H1 (cell line): Measurements from ENCODE around the gene RASAL1. TPM values are rescaled to one million over a fixed set of nuclear protein-coding genes. Genes with fewer than 3 reads are reported as not detected.

Experiments used
- CTCF ChIA-PET: fragments of 300-600 bp; sonication (Branson Sonifier 250); formaldehyde crosslinking; loops from one replicate; lab custom pipeline; 2021; ENCODE audit not compliant: partially characterized antibody; lab: Charles Lee
- POLR2A ChIA-PET: fragments of 300-600 bp; sonication (Branson Sonifier 250); formaldehyde crosslinking; loops from one replicate; lab custom pipeline; 2021; ENCODE audit warnings: inconsistent platforms; ENCODE audit not compliant: partially characterized antibody; lab: Charles Lee
- DNase-seq, 2 experiments: peaks; one replicate each; pipeline versions ENCODE4 v3.0.0 to v3.0.0-alpha.2; 2010 to 2022; ENCODE audit warnings: low spot score in 2 of 2, low read depth in 1 of 2, mixed read lengths in 1 of 2
- FAIRE-seq: peaks from 2 replicates; lab custom pipeline; 2011; peaks lifted over from hg19 to GRCh38; lab: Jason Lieb, UNC
- H2AFZ ChIP-seq: 2 replicates; pipeline ENCODE4 v1.8.1; 2012; ENCODE audit warnings: low read length, inconsistent platforms
- H2AK5ac ChIP-seq: 2 replicates; pipeline ENCODE4 v1.6.1; 2013; ENCODE audit warnings: low read depth, low read length
- H2BK120ac ChIP-seq: replicated peaks from 2 replicates; pipeline ENCODE3; 2013; ENCODE audit warnings: low read depth, low read length, inconsistent platforms
- H2BK12ac ChIP-seq: 2 replicates; pipeline ENCODE4 v1.6.1; 2013; ENCODE audit warnings: low read depth, low read length
- H2BK15ac ChIP-seq: 2 replicates; pipeline ENCODE4 v1.6.1; 2013; ENCODE audit warnings: low read length
- H2BK20ac ChIP-seq: 2 replicates; pipeline ENCODE4 v1.6.1; 2013; ENCODE audit warnings: low read length
- H2BK5ac ChIP-seq: 2 replicates; pipeline ENCODE4 v1.6.1; 2013; ENCODE audit warnings: low read depth, low read length
- H3K14ac ChIP-seq: 2 replicates; pipeline ENCODE4 v1.6.1; 2013; ENCODE audit warnings: inconsistent platforms; ENCODE audit not compliant: insufficient read length
- H3K18ac ChIP-seq: 2 replicates; pipeline ENCODE4 v1.6.1; 2013; ENCODE audit warnings: low read length; ENCODE audit errors: extremely low read depth
- H3K23ac ChIP-seq: 2 replicates; pipeline ENCODE4 v1.6.1; 2013; ENCODE audit warnings: inconsistent platforms; ENCODE audit not compliant: insufficient read length
- H3K23me2 ChIP-seq: 2 replicates; pipeline ENCODE4 v1.6.1; 2013; ENCODE audit warnings: low read depth, low read length
- H3K27ac ChIP-seq: 2 replicates; pipeline ENCODE4 v1.6.1; 2011; ENCODE audit warnings: low read depth, low read length, inconsistent platforms
- H3K27me3 ChIP-seq, 4 experiments: replicated peaks in 1 of 4; 1 replicate in 1 of 4; 2 replicates in 3 of 4; pipeline versions ENCODE4 v1.6.1 to v1.8.1; 2011 to 2013; ENCODE audit warnings: low read length in 3 of 4, mild to moderate bottlenecking in 3 of 4, inconsistent platforms in 2 of 4, mixed read lengths in 2 of 4, moderate library complexity in 1 of 4; ENCODE audit not compliant: control insufficient read depth in 3 of 4, insufficient read depth in 3 of 4; ENCODE audit errors: extremely low read depth in 1 of 4
- H3K36me3 ChIP-seq, 4 experiments: 2 replicates each; pipeline versions ENCODE4 v1.6.1 to v1.8.1; 2011 to 2013; ENCODE audit warnings: mild to moderate bottlenecking in 4 of 4, low read length in 3 of 4, moderate library complexity in 2 of 4, control low read depth in 1 of 4, inconsistent platforms in 1 of 4; ENCODE audit not compliant: insufficient read depth in 4 of 4, control insufficient read depth in 2 of 4
- H3K4ac ChIP-seq: replicated peaks from 2 replicates; pipeline ENCODE3; 2013; ENCODE audit warnings: low read length, low read depth, mixed read lengths, inconsistent platforms; ENCODE audit not compliant: insufficient read length
- H3K4me1 ChIP-seq, 4 experiments: replicated peaks in 1 of 4; 1 replicate in 1 of 4; 2 replicates in 3 of 4; pipeline versions ENCODE4 v1.6.1 to v1.8.1; 2011 to 2013; ENCODE audit warnings: low read length in 3 of 4, inconsistent platforms in 2 of 4, mixed read lengths in 1 of 4; ENCODE audit not compliant: insufficient read depth in 4 of 4, control insufficient read depth in 3 of 4
- H3K4me2 ChIP-seq, 2 experiments: 2 replicates each; pipeline versions ENCODE4 v1.6.1 to v1.8.1; 2011 to 2013; ENCODE audit warnings: low read depth in 2 of 2, low read length in 2 of 2, control low read depth in 1 of 2, inconsistent platforms in 1 of 2, mild to moderate bottlenecking in 1 of 2; ENCODE audit not compliant: insufficient read depth in 1 of 2
- H3K4me3 ChIP-seq, 4 experiments: fragments of 200-600, 300-600 bp in 1 of 4; sonication (generic), shearing (Covaris generic), sonication (Bioruptor Twin) in 1 of 4; 2 replicates each; pipeline versions ENCODE4 v1.5.1 to v1.8.1; 2011 to 2016; ENCODE audit warnings: low read length in 4 of 4, low read depth in 3 of 4, control low read depth in 2 of 4, inconsistent platforms in 2 of 4, mild to moderate bottlenecking in 2 of 4, mixed read lengths in 1 of 4, moderate library complexity in 1 of 4; ENCODE audit not compliant: insufficient read depth in 2 of 4; ENCODE audit errors: extremely low read depth in 1 of 4
- H3K56ac ChIP-seq: replicated peaks from 2 replicates; pipeline ENCODE3; 2013; ENCODE audit warnings: low read depth, mild to moderate bottlenecking, mixed read lengths, low read length, inconsistent platforms; ENCODE audit not compliant: insufficient read length
- H3K79me1 ChIP-seq: 2 replicates; pipeline ENCODE4 v1.6.1; 2013; ENCODE audit warnings: low read depth, low read length, control low read depth
- H3K79me2 ChIP-seq, 2 experiments: 2 replicates each; pipeline versions ENCODE4 v1.6.1 to v1.8.1; 2012 to 2013; ENCODE audit warnings: low read length in 2 of 2, mild to moderate bottlenecking in 2 of 2, inconsistent platforms in 1 of 2; ENCODE audit not compliant: insufficient read depth in 2 of 2, control insufficient read depth in 1 of 2
- H3K9ac ChIP-seq, 4 experiments: replicated peaks in 1 of 4; 1 replicate in 1 of 4; 2 replicates in 3 of 4; pipeline versions ENCODE4 v1.6.1 to v1.8.1; 2011 to 2013; ENCODE audit warnings: low read depth in 3 of 4, low read length in 3 of 4, control low read depth in 2 of 4, mild to moderate bottlenecking in 2 of 4, moderate library complexity in 2 of 4, inconsistent platforms in 1 of 4; ENCODE audit errors: extremely low read depth in 1 of 4
- H3K9me3 ChIP-seq, 2 experiments: 2 replicates each; pipeline versions ENCODE4 v1.6.1 to v1.8.1; 2012 to 2013; ENCODE audit warnings: mild to moderate bottlenecking in 2 of 2, moderate library complexity in 2 of 2, control low read depth in 1 of 2, inconsistent platforms in 1 of 2, low read depth in 1 of 2, low read length in 1 of 2, mixed read lengths in 1 of 2; ENCODE audit not compliant: insufficient read depth in 2 of 2
- H4K20me1 ChIP-seq, 2 experiments: replicated peaks in 1 of 2; 2 replicates each; pipeline versions ENCODE3 to v1.8.1; 2011 to 2013; ENCODE audit warnings: inconsistent platforms in 2 of 2, low read length in 2 of 2, mild to moderate bottlenecking in 1 of 2; ENCODE audit not compliant: insufficient read depth in 2 of 2, control insufficient read depth in 1 of 2
- H4K5ac ChIP-seq: 2 replicates; pipeline ENCODE4 v1.6.1; 2013; ENCODE audit warnings: low read length, low read depth, mixed read lengths, inconsistent platforms; ENCODE audit not compliant: insufficient read length
- H4K8ac ChIP-seq: 2 replicates; pipeline ENCODE4 v1.8.0; 2013; ENCODE audit warnings: mild to moderate bottlenecking, moderate library complexity, low read length, inconsistent platforms; ENCODE audit not compliant: insufficient read depth; ENCODE audit errors: extremely low read depth
- H4K91ac ChIP-seq: replicated peaks from 2 replicates; pipeline ENCODE3; 2013; ENCODE audit warnings: low read length, mixed read lengths, inconsistent platforms; ENCODE audit not compliant: insufficient read length
- CBX5 ChIP-seq: fragments of 300-800, 300-1000 bp; sonication (generic); IDR thresholded peaks from 2 replicates; pipeline ENCODE4 v1.7.1; 2016; ENCODE audit warnings: antibody characterized with exemption, low read length, low read depth
- EP300 ChIP-seq, 2 experiments: IDR thresholded peaks; 1 replicate in 1 of 2; 2 replicates in 1 of 2; pipeline ENCODE4 v1.6.1; 2011 to 2012; ENCODE audit warnings: low read depth in 2 of 2, low read length in 2 of 2, mild to moderate bottlenecking in 2 of 2, borderline replicate concordance in 1 of 2, inconsistent platforms in 1 of 2, moderate library complexity in 1 of 2
- TBP ChIP-seq: IDR thresholded peaks from 2 replicates; pipeline ENCODE4 v1.6.1; 2011; ENCODE audit warnings: low read depth, low read length, improper control_type of control experiment
- TCF12 ChIP-seq: IDR thresholded peaks from 2 replicates; pipeline ENCODE4 v1.6.1; 2011; ENCODE audit warnings: low read depth, mild to moderate bottlenecking, low read length
- WGBS, 2 experiments: shearing (Covaris generic) in 1 of 2; methylation state at CpG; one replicate each; pipeline versions ENCODE4 v1.1.6 to v1.1.7; 2013 to 2015; ENCODE audit warnings: low lambda C conversion rate in 2 of 2, mixed read lengths in 2 of 2, inconsistent platforms in 1 of 2, low coverage in 1 of 2, missing lambda C conversion rate in 1 of 2; ENCODE audit not compliant: insufficient replicate concordance in 2 of 2, insufficient coverage in 1 of 2, insufficient read length in 1 of 2; ENCODE audit errors: extremely low coverage in 1 of 2, missing lambda C conversion rate in 1 of 2; 5-methylcytosine and 5-hydroxymethylcytosine counted together
- polyA plus RNA-seq, 7 experiments: library from polyadenylated mRNA; depleted of rRNA in 3 of 7; stranded (reverse) in 5 of 7; unstranded in 2 of 7; fragments of >200 nt in 5 of 7; fragments of 200-250 nt in 2 of 7; gene quantifications; 1 replicate in 5 of 7; 2 replicates in 1 of 7; 4 replicates in 1 of 7; pipeline versions ENCODE4 v1.2.1 to v1.2.3, GENCODE V29; 2011 to 2013; ENCODE audit warnings: missing spikeins in 2 of 7, mixed read lengths in 2 of 7
- total RNA-seq: library from RNA; stranded (reverse); fragmentation: NEBNext Ultra II Directional; extraction: Animal tissue kit (Norgen Biotek cat#: 25700); gene quantifications from 2 replicates; pipeline ENCODE4 v1.2.1, GENCODE V29; 2021

The RASAL1 gene
- total and polyA plus RNA-seq, 2 of the 8 experiments (the other 6 are each of a cell fraction or from before 2014, with no cell fraction given), result 3.7 to 5.0 TPM

- Histone ChIP-seq H4K5ac (no peak overlapping the region), H3K9me3 (no peaks in the 10 kb centered on the region), H2BK5ac (no peak overlapping the region), H3K4me3 (peak overlapping the region in 2 of 4 experiments; percentile 46 to 77; a peak in 2 of 8 replicates), H3K18ac (no peak overlapping the region), H2AK5ac (no peak overlapping the region), H2AFZ (no peak overlapping the region), H4K91ac (no peak overlapping the region), H3K27ac (no peak overlapping the region), H3K79me1 (no peaks in the 10 kb centered on the region), H4K8ac (peak overlapping the region; percentile 3; the same call in 1 of the 2 replicates), H3K23ac (no peak overlapping the region), H3K4ac (no peak overlapping the region), H3K4me2 (peak overlapping the region in 1 of 2 experiments; percentile 50; a peak in 2 of 4 replicates), H2BK15ac (no peak overlapping the region), H3K56ac (no peak overlapping the region), H3K23me2 (peaks cover 14% of the 10 kb centered on the region; the same call in 1 of the 2 replicates), H2BK12ac (no peak overlapping the region), H3K27me3 (peaks cover 0 to 22% (median 19%) of the 10 kb centered on the region in 4 experiments; a peak in 6 of 7 replicates), H3K36me3 (no peaks in the 10 kb centered on the region), H3K79me2 (no peaks in the 10 kb centered on the region), H4K20me1 (no peaks in the 10 kb centered on the region), H3K14ac (no peak overlapping the region), H2BK20ac (no peak overlapping the region), H2BK120ac (no peak overlapping the region), H3K9ac (no peak overlapping the region), H3K4me1 (peaks cover 0 to 4% (median 2%) of the 10 kb centered on the region in 4 experiments; a peak in 3 of 7 replicates)
- POLR2A ChIA-PET, result interaction anchor here (1.0 kb wide), 1 partner anchor 10 kb away, joined by 3 read pairs; no protein-coding TSS in a partner anchor
- no peak for FAIRE-seq
- TF ChIP-seq CBX5 (no peak), EP300 (IDR thresholded peaks at IDR 0.05; ENCODE audit: borderline replicate concordance in 1 of 2, low read depth in 2 of 2, low read length in 2 of 2) (no peak), TBP (no peak), TCF12 (no peak)
- WGBS, 2 experiments, result 75% methylated on average over 13 of the region's 13 CpGs; no CpG with 5 or more reads in 1 of the 2 experiments
- DNase-seq, result no peak
- CTCF ChIA-PET, result interaction anchor here (0.9 to 8.3 kb wide), 7 partner anchors 14 to 63 kb away, joined by 3 to 139 read pairs (median 5); no protein-coding TSS in a partner anchor
These were observed 79.8 kb downstream of the RASAL1 start for GRCh38 chr12:113055594-113056380.
